HL-60/S4 treated with retinoic acid at 250 ng/mL for 4 days and 3 days (cell line): ENCODE results near the gene CCL2.
"Not testable (repeated sequence)": the region's sequence is repeated elsewhere in the genome, so short reads cannot be mapped to it uniquely, and the experiment has no call there.

Source experiments
- in situ Hi-C: fragments of 300-500 bp; cut with MboI; formaldehyde crosslinking; loops from 2 replicates; pipeline ENCODE4 v1.7.0; 2022; ENCODE audit warnings: low sequenced_read_pairs

The CCL2 gene

DNA sequence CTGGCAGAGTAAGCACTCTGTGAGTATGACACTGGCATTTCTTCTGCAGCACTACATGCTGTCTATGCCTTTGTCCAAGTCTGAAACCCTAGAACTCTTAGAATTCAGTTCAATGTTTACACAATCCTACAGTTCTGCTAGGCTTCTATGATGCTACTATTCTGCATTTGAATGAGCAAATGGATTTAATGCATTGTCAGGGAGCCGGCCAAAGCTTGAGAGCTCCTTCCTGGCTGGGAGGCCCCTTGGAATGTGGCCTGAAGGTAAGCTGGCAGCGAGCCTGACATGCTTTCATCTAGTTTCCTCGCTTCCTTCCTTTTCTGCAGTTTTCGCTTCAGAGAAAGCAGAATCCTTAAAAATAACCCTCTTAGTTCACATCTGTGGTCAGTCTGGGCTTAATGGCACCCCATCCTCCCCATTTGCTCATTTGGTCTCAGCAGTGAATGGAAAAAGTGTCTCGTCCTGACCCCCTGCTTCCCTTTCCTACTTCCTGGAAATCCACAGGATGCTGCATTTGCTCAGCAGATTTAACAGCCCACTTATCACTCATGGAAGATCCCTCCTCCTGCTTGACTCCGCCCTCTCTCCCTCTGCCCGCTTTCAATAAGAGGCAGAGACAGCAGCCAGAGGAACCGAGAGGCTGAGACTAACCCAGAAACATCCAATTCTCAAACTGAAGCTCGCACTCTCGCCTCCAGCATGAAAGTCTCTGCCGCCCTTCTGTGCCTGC lies at the start of gene CCL2:
Gene CCL2, plus strand, starts transcription at position 635 of the 730 bp plus-strand sequence. Its CDS starts 65 bp downstream, at position 700.
- in situ Hi-C loops: no loop called here

DNA sequence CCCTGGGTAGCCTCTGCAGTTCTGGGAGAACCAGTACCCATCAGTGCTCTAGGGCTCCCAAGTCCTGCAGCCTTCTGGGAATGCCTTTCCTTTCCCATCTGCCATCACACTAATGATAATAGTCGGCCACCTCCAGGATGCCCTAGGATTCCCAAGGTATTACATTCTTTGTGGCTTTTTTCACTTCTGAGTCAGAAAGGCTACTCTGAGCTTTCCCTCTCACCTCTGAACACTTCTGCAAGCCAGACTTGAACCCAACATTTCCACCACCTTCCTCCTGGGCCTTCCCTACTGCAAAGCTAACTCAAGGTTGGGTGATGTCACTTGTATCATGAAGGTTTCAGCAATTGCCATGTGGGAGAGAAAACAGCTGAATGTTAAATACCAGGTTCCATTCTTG lies 49.7 kb upstream of the CCL2 start:
- in situ Hi-C loops: no loop called here

DNA sequence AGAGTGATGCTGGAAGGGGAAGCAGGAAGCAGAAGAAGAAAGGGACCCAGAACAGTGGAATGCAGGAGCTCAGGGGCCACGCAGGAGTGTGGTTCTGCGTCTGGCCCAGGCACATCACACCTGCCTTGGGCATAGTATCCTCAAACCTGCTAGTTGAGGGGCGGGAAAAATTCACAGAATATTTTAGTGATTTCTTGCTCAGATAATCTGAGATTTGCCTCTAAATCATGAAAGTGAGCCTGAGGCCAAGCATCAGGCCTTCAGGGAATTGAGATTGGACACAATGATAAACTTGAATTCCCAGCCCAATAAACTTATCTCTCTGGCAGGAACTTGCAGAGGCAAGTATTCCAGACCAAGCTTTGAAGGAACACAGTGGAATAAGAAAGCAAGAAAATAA lies 48.5 kb upstream of the CCL2 start:
- in situ Hi-C loops: no loop called here

DNA sequence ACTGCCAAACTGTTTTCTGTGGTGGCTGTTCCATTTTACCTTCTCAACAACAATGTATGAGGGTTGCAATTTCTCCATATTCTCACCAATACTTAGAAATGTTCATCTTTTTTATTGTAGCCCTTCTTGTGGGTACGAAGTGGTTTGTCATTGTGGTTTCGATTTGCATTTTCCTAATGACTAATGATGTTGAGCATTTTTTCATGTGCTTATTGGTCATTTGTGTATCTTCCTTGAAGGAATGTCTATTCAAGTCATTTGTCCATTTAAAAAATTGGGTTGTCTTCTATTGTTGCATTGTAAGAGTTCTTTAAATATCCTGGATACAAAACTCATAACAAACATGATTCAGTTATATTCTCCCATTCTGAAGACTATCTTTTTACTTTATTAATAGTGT lies 47.5 kb upstream of the CCL2 start:
- in situ Hi-C loops: no loop called here

GRCh38 chr17:34218748-34219147 lies 36.3 kb upstream of the CCL2 start:
- in situ Hi-C loops: no loop called here

DNA sequence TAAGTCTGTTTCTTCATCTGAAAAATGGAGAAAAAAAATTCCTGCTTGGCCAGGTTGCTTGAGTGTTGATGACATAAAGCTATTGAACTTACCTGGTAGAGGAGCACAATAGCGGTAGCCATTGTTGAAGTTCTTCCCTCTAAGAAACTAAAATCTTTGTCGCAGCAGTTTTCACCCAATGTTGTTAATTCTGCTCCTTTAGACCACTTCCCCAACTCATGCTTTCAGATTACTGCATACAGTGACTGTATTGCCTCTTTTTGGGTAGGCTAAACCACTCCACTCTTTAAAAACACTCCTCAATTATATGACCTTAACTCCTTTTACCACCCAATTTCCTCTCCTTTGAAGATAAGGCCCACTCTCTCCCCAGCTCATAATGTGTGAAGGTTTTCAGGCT lies 35.7 kb upstream of the CCL2 start:
- in situ Hi-C loops: no loop called here

- in situ Hi-C loops: no loop called here
Observed at GRCh38 chr17:34220045-34220751, 34.9 kb upstream of the CCL2 start.

DNA sequence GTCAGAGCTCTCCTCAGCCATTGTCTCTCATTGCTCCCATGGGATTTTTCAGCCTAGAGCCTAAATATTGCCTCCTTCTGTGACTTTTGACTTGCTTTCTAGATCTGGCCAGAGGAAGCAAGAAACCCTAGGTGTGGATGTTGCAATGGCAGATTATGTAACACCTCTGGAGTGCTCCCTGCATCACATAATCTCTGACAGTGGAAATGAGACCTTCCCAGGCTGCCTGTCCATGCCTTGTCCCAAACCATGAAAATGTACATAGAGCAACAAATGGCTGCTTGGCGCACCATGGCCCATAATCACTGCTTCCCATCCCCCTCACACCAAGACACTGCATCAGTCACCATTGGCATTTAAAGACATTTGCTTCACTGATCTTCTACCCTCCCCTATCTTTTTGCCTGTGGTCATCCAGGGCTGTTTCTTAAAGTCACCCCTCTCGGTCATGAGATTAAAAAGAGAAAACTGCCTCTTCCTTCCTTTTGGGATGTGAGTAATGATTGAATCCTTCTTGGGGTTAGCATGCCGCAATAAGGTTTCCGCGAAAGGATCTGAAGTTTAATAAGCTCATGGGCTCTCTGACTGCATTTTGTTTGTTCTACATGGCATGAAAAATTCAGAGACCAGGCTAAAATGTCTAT lies 34.2 kb upstream of the CCL2 start:
- in situ Hi-C loops: no loop called here

DNA sequence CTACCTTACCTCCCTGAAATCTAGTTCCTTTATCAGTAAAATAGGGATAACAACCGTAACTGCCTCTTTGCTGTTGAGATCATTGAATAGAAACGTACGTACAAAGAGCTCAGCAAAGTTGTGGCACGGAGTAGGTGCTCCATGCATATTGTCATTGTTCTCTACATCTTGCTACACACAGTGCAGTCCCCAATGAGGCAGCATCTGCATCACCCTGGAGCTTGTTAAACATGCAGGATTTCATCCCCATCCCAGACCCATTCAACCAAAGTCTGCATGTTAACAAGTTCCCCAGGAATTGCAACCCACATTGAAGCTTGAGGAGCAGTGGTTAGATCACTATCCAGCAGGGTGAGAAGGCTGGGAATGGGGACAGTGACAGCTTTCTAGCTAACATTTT lies 33.7 kb upstream of the CCL2 start:
- in situ Hi-C loops: no loop called here

GRCh38 chr17:34222722-34223497 lies 32.2 kb upstream of the CCL2 start:
- in situ Hi-C loops: no loop called here

GRCh38 chr17:34225046-34225445 lies 30.0 kb upstream of the CCL2 start:
- in situ Hi-C loops: no loop called here

- in situ Hi-C loops: no loop called here
Observed at GRCh38 chr17:34226011-34226743, 28.9 kb upstream of the CCL2 start.

DNA sequence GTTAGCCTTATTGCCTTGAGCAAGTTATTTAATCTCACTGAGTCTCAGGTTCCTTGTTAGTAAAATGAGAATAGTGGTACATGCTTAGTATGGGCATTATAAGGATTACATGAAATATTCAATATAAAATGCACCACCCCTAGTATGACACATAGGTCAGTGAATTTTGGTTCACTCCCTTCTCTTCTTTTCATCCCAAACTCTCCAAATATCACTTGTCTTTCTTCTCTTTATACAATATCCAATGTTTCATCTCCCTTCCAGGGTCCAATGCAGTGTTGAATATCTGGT lies 28.4 kb upstream of the CCL2 start:
- in situ Hi-C loops: no loop called here

- in situ Hi-C loops: not testable (repeated sequence)
Observed at GRCh38 chr17:34227293-34227692, 27.8 kb upstream of the CCL2 start.

DNA sequence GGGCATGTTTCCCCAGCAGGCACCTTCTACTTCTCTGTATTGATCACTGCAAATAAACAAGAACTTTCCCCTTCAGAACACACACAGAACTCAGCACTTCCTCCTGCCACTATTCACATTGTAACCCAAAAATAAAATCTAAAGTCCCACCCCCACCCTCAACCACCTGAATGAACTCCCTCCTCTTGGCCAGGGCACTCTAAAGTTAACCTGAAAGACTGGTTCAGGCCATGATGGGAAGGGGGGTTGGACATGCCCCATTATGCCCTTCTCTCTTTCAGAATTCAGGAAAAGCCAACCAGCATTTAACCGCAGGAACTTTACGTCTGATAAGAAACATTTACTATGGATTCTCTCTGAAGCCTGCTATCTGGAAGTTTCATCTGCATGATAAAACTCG lies 27.4 kb upstream of the CCL2 start:
- in situ Hi-C loops: no loop called here

DNA sequence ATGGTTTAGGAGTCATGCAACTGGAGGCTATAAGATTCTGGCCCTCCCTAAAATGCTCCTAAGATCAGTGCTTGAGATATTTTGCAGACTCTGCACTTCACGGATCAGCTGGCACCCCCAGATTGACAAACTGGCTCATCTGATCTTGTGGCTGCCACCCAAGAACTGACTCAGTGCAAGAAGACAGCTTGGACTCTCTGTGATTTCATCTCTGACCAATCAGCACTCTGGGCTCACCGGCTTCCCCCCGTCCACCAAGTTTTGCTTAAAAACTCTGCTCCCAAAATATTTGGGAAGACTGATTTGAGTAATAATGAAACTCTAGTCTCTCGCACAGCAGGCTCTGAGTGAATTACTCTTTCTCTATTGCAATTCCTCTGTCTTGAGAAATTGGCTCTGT lies 26.3 kb upstream of the CCL2 start:
- in situ Hi-C loops: no loop called here

GRCh38 chr17:34230342-34230741 lies 24.7 kb upstream of the CCL2 start:
- in situ Hi-C loops: no loop called here

- in situ Hi-C loops: no loop called here
Observed at GRCh38 chr17:34234616-34235015, 20.5 kb upstream of the CCL2 start.

DNA sequence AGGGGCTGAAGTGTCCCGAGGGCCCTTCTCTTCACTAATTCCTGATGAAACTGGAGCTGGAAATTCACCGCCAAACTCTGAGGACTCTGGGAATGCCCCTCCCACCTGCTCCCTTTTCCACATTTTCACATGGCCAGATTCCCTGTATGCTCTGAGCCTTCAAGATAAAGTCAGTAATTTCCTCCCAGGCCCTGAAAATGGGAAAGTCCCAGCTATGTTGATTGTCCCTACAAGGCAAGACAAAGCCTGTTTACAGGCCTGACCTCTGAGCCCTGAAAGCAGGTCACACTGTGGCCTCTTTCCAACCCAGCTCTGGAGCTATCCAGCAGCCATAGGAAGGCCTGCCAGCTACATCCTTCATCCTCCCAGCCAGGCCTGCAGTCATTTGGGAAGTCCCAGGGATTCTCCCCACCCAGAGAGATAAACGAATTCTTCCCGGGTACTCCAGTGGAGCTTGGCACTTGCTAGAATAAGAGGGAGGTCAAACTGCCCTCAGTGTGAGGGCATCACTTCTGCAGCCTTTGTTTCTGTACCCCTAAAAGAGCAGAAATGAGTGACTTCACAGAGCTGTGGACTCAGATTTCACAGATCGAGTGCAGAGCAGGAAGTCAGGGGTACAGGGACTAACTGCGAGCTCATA lies 19.6 kb upstream of the CCL2 start:
- in situ Hi-C loops: no loop called here

- in situ Hi-C loops: no loop called here
Observed at GRCh38 chr17:34236281-34236892, 18.7 kb upstream of the CCL2 start.
